Breast epithelium (tissue), 3 donors: ENCODE results near the gene USP32.

Experiments
- CTCF ChIP-seq, 3 donors: fragments of 450-650 bp; IDR thresholded peaks; one replicate each; pipeline ENCODE4 v1.5.1; 2016 to 2017; ENCODE audit warnings: antibody characterized with exemption in 3 of 3, mild to moderate bottlenecking in 3 of 3, moderate library complexity in 3 of 3
- POLR2A ChIP-seq: fragments of 450-650 bp; IDR thresholded peaks from one replicate; pipeline ENCODE4 v1.6.1; 2016; ENCODE audit warnings: antibody characterized with exemption, mild to moderate bottlenecking, moderate library complexity
- POLR2AphosphoS5 ChIP-seq, 3 donors: sonication (generic); formaldehyde crosslinking; IDR thresholded peaks; one replicate each; pipeline ENCODE4 v1.6.1; 2017; ENCODE audit warnings: antibody characterized with exemption in 3 of 3

GRCh38 chr17:60292697-60293096 is 99.2 kb downstream of the USP32 start:
- no peak for TF ChIP-seq CTCF (IDR thresholded peaks at IDR 0.05)
- TF ChIP-seq POLR2A, result no peak
- no peak for TF ChIP-seq POLR2AphosphoS5 (IDR thresholded peaks at IDR 0.05)
